NCI-H524 treated with DMSO at 0.1 percent for 48 hours (cell line): ENCODE measurements around the gene FHIP1A.
"Not testable (repeated sequence)": the region's sequence is repeated elsewhere in the genome, so short reads cannot be mapped to it uniquely, and the experiment has no call there.

Experiments used
- DNase-seq: peaks from one replicate; lab custom pipeline; 2025; lab: John Stamatoyannopoulos, UW

The FHIP1A gene

GRCh38 chr4:151408630-151409469 lies at the start of gene FHIP1A:
TSS of gene FHIP1A (plus strand) at chr4:151409176. CDS start at chr4:151566260, 157,084 bp downstream.
- no peak for DNase-seq

DNA sequence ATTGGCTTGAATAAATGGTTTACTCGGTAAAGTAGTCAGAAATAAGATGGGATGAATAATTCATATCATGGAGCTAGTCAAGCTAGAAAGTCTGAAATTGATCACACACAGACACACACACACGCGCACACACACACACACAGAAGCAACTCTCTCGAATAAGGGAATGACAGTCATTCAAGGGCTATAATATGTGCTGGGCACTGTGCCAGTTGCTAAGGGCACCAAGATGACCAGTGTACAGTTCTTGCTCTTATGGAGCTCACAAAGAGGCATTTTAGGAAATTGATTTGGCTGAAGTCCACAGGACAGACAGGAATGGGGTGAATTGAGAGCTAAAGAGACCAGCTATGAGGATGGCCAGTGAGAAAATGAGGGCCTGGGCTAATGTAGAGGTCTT lies 49.4 kb upstream of the FHIP1A start:
- no peak for DNase-seq

- DNase-seq: no peak
Measured at GRCh38 chr4:151361126-151361525, 47.9 kb upstream of the FHIP1A start.

- DNase-seq: no peak
Measured at GRCh38 chr4:151361966-151362365, 47.0 kb upstream of the FHIP1A start.

GRCh38 chr4:151362404-151363164 lies 46.4 kb upstream of the FHIP1A start:
- DNase-seq: no peak

GRCh38 chr4:151376540-151376939 lies 32.4 kb upstream of the FHIP1A start:
- no peak for DNase-seq

GRCh38 chr4:151389311-151389710 lies 19.7 kb upstream of the FHIP1A start:
- DNase-seq: no peak

- DNase-seq: not testable (repeated sequence)
Measured at GRCh38 chr4:151389799-151390198, 19.2 kb upstream of the FHIP1A start.

DNA sequence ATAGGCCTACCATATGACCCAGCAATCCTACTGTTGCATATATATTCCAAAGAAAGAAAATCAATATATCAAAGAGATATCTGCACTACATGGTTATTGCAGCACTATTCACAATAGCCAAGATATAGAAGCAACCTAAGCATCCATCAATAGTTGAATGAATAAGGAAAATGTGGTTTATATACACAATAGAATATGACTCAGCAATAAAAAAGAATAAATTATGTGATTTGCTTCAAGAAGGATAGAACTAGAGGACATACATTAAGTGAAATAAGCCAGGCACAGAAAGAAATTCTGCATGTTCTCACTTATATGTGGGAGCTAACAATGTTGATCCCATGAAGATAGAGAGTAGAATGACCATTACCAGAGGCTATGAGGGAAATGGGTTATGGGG lies 13.1 kb upstream of the FHIP1A start:
- DNase-seq: no peak

- no peak for DNase-seq
Measured at GRCh38 chr4:151400343-151400742, 8.6 kb upstream of the FHIP1A start.

DNA sequence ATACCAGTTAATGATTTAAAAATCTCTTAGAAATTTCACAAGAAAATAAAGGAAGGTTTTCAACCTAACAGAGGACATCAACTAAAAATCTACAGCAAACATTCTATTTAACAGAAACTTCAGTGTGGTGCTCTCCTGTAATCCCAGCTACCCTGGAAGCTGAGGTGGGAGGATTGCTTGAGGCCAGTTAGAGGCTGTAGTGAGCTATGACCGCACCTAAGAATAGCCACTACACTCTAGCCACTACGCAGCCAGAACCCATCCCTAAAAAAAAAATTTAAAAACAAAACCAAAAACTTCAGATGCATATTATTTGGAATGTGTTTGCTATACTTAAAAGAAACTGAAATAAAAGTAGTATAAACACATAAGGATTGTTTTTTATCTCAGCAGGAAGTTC lies 7.2 kb upstream of the FHIP1A start:
- DNase-seq: no peak

DNA sequence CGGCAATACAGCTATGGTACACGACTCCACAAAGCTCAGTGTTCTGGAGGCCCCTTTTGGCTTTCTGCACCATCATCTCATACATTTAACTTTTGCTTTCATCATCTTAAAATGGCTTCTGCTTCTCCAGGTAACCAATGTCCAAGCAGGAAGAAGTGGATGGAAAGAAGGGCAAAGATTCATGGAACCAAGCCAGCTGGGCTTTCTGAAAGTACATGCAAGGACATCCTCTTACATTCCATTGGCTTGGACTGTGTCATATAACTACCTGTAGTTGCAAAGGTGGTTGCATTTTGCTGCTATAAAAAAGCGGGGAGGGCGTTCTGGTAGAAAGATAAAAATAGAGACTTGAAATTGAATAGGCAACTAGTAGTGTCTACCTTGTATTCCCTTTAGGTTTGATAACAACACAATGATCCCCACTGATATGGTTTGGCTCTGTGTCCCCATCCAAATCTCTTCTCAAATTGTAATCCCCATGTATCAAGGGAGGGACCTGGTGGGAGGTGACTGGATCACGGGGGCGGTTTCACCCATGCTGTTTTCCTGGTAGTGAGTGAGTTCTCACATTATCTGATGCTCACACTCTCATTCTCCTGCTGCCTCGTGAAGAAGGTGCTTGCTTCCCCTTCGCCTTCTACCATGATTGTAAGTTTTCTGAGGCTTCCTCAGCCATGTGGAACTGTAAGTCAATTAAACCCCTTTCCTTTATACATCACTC lies 6.7 kb upstream of the FHIP1A start:
- DNase-seq: no peak

GRCh38 chr4:151403656-151404055 lies 5.3 kb upstream of the FHIP1A start:
- DNase-seq: no peak

DNA sequence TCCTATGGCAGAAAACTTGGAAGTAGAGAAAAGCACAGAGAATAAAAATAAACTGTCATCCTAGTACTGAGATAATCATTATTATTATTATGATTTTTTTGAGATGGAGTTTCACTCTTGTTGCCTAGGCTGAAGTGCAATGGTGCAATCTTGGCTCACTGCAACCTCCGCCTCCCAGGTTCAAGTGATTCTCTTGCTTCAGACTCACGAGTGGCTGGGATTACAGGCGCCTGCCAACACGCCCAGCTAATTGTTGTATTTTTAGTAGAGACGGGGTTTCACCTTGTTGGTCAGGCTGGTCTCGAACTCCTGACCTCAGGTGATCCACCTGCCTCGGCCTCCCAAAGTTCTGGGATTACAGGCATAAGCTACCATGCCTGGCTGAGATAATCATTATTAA lies 4.2 kb upstream of the FHIP1A start:
- not testable (repeated sequence) for DNase-seq

DNA sequence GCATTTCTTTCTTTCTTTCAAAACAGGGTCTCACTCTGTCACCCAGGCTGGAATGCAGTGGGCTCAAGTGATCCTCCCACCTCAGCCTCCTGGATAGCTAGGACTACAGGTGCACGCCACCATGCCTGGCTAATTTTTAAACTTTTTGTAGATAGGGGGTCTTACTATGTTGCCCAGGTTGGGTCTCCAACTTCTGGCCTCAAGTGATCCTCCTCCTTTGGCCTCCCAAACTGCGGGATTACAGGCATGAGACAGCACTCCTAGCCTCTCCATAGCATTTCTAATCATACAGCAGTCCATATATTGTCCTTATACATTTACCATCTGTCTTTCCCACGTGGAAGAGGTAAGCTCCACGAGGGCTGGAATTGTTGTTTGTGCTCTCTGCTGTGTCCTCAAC lies 2.0 kb upstream of the FHIP1A start:
- DNase-seq: no peak

- DNase-seq: no peak
Measured at GRCh38 chr4:151407466-151408379, 1.3 kb upstream of the FHIP1A start.

DNA sequence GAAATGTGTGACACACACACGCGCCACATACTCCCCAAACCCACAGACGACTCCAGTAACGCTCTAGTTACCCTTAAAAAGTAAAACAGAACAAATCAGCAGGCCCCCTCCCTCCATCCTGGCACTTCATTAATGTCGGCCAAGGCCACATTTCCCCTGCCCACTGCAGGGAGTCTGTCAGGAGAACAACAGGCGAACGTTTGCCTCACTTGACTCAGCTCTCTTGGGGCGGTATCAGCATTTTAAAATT lies 671 bp upstream of the FHIP1A start:
- no peak for DNase-seq

DNA sequence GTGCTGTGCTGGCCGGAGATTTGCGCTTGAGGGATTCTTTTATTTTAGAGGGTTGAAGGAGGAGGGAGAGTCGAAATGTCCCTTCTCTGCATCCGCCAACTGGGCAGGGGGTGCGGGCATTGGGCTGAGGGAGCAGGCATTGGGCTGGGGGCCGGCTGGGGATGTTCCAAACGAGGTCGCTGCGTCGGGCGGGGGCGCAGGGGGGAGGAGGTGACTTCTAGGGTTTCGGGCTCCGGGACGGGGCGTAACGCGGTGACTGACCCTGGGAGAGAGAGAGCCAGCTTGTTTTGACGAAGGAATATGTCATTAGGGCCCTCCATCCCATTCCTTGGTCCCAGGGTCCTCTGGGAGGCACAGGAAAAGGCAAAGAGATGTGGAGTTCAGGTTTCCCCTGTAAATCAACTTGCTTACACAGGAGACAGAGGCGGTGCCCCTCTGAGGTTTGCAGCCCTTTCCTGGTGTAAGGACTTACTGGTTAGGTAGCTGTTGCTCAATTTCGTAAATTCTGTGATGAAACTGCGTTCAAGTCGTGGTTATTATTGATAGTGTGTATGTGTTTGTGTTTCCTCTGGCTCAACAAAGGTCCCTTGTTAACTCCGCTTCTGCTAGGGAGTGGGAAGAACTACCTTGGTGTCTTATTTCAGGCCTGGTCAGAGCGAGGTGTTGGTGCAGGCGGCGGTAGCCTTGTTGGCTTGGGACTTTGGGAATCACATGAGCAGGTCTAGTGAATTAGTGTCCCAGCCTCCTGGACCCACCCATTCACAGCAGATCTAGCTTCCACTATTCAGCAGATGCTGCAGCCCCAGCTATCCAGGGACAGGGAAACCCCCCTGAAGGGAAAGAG lies 716 bp downstream of the FHIP1A start:
- DNase-seq: no peak

GRCh38 chr4:151415978-151416377 lies 7.0 kb downstream of the FHIP1A start:
- DNase-seq: no peak

- DNase-seq: no peak
Measured at GRCh38 chr4:151417164-151417571, 8.2 kb downstream of the FHIP1A start.
